Left renal cortex interstitium (tissue), 4 donors: ENCODE results near the gene SLFN12L. TPM values are rescaled to one million over a fixed set of nuclear protein-coding genes. Genes with fewer than 3 reads are reported as not detected.
"Not testable (repeated sequence)": the region's sequence is repeated elsewhere in the genome, so short reads cannot be mapped to it uniquely, and the experiment has no call there.

ENCODE experiments used
- DNase-seq, 4 donors: peaks; one replicate each; pipeline ENCODE4 v3.0.0-alpha.2; 2013; ENCODE audit warnings: low read depth in 4 of 4, low spot score in 2 of 4, missing footprints in 1 of 4
- polyA plus RNA-seq, 4 donors: library from polyadenylated mRNA; unstranded; fragments of 120-200 nt; gene quantifications; one replicate each; pipeline ENCODE4 v1.2.1, GENCODE V29; 2013; ENCODE audit not compliant: insufficient read length in 4 of 4

SLFN12L gene
- polyA plus RNA-seq: under 1 TPM in 3 of 4 donors, not detected in 1; 0.20 to 0.44 (median 0.26) TPM

DNA sequence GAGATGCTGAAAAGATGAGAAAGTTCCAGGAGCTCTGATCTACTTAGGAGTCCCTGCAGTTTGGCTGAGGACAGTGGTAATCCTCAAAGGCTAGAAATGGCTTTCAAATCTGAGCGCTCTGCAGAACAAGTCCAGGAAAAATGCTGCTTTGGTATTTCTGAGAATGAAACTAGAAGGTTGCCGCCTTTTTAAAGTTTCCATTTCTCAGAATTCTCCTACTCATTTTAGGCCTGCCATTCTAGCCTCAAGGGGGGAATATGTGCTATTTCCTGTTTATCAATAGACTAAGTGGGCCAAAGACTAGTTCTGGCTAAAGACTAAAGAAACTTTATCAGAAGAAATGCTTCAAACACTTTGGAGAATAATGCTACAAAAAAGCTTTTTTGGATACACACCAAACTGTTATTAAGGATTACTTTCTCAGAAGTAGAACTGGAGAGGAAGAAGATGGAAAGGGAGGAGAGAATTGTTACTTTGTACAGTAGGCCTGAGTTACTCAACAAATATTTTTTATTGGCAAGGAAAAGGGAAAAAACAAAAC, at the start of gene SLFN12L:
Gene SLFN12L, minus strand, starts transcription at position 78 of the 541 bp plus-strand sequence. CDS start 15,314 bp downstream, outside the sequence.
- DNase-seq: no peak

DNA sequence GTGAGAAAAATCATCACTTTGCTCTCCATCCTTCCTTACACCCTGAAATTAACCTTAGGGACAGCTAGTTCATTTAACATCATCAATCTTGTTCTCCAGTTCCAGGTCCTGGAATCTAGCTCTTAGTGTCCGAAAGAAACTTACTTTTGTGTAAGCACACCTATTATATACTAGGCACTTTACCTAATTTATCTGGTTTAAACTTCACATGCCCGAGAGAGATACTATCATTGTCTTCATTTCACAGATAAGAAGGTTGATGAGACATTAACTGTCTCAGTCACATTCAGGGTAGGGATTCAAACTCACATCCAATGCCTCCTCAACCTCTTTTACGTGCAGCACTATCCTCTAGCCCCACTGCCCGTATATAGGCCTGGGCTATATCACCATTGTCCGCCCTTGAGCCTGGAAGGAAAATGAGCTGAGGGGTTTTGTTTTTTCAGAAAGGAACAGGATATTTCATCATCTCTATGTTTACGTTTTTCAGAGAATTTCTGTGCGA, 49.1 kb upstream of the SLFN12L start:
- DNase-seq: no peak

DNA sequence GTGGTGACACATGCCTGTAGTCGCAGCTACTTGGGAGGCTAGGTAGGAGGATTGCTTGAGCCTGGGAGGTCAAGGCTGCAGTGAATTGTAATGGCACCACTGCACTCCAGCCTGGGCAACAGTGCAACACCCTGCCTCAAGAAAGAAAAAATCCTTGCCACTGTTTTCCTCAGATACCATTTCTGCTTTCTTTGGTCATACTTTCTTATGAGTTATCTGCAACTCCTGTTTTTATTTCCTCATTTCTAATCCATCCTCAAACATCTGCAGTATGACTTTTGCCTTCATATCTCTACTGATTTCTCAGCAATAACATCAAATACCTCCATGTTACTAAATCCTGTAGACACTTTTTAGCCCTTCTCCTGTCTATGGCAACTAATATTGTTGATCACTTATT, 46.6 kb upstream of the SLFN12L start:
- no peak for DNase-seq

DNA sequence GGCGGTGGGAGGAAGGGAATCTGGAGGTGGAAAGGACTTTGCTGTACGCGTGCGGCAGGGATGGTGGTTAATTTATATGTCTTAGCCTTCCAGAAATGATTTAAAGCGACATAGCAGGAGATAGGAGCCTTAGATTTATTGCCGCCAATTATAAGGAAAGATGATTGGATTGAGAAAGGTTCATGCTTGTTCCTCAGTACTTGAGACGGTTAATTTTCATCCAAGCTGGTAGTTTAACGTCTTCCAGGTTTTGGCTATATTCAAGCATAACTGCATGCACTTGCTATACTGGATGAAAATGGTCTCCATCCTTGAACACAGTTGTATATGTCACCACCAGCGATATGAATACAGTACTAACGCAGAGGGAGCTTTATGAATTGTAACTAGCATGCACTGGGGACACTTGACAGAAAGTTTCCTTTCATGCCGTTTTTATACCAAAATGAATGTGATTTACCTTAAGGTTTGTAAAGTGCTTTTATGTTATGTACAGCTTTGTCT, 41.5 kb upstream of the SLFN12L start:
- DNase-seq: no peak

DNA sequence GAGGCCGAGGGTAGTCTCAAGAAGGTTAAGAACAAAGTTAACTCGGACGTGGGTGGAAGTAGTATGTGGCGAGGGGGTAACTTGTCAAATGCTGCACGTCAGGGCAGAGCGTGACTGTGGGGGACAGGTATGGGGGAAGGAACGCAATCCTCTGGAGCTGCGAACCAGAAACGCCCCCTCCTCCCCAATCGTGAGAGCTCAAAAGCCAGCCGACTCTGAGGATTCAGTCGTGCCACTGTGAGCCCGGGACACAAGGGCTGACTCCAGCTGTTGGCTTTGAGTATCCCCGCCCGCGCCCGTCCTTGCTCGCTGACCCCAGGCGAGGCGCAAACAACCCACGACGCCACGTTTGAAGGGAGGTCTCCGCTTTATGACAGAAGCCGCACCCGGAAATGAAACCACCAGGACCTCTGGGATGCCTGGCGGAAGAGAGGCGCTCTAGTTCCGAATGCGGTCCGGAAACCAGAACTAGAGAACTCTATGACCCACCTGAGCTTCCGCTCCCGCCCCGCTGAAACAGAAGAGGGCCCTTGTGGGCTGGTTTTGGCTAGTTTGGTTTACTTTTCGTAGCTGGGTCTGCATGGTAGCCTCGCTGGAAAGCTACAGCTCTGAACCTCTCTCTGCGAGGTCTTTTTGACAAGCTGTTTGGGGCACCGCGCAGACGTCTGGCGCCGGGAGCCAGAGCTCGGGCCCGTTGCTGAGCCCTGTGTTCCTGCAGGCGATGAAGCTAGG, 40.9 kb upstream of the SLFN12L start, which contains the start of gene PEX12:
Gene PEX12, minus strand, starts transcription at position 375 of the 732 bp plus-strand sequence. CDS start 550 bp downstream, outside the sequence.
- peak in 3 of 4 donors; percentile 83 to 91 (median 90) for DNase-seq

DNA sequence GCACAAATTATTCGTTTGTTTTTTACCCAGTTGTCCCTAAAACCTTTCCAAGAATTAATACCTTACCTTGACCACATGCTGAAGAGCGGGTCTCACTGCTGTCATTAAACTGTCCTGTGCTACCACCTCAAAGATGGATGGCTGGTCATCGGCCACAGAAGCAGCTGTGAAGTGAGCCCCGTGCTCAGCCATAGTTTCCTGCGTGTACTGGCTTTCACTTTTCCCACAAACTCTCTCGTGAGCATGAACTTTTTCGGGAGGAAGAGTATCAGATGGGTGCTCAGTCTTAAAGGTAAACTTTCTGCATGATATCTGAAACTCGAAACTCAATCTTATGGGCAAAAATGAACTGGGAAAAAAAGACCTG, 40.3 kb upstream of the SLFN12L start:
- DNase-seq: no peak

DNA sequence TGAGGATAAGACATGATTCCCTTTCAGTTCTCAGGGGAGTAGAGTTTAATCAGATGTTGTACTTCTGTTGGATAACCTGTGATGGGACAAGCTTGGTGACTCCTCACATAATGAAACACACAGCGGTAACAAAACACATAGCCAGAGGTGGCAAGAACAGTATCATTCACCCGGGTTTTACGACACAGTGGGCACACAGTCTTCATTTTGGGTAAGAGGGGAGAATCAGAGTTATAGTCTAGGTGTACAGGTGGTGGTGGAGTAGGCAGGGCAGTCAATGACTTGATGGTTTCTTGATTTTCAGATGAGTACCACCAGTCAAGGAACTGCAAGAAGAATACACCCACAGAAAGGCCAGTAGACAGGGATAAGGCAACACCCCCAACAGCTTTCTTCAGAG, 38.3 kb upstream of the SLFN12L start:
- DNase-seq: no peak

DNA sequence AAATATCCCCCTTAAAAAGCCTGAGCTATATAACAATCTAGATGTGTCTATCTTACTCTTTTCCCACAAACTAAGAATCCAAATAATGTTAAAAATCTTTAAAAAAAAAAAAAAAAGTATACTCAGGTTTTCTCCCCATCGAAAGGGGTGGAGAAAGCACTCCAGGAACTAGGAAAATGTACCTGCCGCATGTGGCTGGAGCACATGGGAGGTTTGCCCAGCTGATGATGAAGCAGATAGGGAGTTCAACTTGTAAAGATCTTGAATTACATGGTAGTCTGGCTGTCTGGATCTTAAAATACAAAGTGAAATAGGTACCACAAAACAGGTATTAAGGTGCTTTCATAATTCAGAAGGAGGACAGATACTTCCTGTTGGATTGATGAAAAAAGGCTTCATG, 31.9 kb upstream of the SLFN12L start:
- DNase-seq: no peak

DNA sequence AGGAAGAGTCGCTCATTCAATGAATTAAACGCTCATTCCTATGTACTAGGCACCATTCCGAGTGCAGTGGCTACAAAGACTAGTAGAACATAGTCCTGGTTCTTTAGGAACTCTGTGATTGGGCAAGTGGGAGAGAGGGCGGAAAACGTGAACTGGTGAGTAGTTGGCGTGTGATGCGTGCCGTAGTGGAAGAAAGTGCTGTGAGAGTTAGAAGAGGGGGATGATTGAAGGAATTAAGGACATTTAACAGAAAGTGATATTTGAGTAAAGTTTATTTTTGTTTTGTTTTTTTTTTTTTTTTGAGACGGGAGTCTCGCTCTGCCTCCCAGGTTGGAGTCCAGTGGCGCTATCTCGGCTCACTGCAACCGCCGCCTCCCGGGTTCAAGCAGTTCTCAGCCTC, 31.1 kb upstream of the SLFN12L start:
- no peak for DNase-seq

DNA sequence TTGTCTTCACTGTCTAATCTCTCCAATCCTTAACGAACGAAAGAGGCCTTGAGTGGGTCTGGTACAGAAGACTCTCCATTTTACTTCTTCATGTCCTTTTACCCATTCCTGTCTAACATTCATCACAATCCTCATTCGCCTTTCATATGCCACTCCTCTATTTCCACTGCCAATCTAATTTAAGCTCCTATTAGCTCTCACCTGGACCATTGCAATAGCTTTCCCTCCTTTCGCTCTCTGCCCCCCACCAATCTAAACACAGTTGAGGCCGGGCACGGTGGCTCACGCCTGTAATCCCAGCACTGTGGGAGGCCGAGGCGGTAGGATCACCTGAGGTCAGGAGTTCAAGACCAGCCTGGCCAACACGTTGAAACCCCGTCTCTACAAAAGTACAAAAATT, 29.5 kb upstream of the SLFN12L start:
- DNase-seq: no peak

DNA sequence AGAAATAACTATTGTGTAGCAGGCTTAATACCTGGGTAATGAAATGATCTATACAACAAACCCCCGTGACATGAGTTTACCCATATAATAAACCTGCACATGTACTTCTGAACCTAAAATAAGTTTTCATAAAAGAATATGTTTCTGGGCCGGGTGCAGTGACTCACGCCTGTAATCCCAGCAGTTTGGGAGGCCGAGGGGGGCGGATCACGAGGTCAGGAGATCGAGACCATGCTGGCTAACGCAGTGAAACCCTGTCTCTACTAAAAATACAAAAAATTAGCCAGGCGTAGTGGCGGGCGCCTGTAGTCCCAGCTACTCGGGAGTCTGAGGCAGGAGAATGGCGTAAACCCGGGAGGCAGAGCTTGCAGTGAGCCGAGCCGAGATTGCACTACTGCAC, 25.7 kb upstream of the SLFN12L start:
- not testable (repeated sequence) for DNase-seq

DNA sequence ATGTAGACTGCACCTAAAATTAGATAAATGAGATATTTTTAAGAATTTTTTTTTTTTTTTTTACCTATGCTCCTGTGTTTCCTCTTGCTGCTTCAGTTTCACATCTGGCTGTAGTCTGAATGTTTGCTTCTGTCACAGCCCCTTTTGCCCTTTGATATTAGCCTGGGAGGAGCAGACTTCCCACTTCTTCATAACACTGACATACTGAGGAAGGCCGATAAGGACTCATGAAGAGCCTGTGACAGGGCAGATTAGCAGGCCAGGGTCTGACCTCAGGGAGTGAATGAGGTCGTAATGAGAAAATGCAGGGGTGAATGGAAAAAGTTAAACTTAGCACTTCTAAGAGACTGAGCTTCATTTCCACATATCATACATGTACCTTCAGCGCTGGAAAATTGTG, 23.2 kb upstream of the SLFN12L start, which contains the start of gene SLFN14:
Gene SLFN14, minus strand, starts transcription at position 117 of the 400 bp plus-strand sequence. CDS start 2,757 bp downstream, outside the sequence.
- no peak for DNase-seq

DNA sequence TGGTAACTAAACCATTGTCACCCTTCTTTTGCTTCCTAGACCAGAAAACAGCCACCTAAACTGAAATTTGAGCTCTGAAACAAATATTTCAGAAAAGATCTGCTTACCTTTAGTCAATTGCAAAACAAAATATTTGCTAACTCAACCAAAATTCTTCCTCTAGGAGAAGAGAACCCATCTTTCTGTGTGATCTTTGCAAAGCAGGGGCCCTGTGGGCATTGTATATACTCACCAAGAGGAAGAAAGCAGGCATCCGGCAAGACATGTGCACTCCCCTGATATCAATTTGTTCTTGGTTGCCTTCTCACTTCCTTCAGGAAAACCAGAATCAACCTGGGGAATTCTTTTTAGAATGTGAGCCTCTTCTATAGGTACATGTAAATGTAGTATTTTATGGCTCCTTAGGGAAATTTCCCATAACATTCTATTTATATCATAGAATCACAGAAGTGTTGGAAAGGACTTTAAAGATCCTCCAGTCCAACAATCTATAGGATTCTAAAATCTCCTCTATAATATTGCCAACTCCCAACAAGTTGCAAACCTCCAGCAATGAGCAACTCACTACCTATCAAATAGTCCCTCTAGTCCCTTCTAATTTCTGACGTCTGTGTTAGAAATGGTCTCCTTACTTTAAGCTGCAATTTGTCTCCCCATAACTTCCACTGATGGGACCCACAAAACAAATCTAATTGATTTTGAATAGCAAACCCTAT, 22.2 kb upstream of the SLFN12L start:
- no peak for DNase-seq

DNA sequence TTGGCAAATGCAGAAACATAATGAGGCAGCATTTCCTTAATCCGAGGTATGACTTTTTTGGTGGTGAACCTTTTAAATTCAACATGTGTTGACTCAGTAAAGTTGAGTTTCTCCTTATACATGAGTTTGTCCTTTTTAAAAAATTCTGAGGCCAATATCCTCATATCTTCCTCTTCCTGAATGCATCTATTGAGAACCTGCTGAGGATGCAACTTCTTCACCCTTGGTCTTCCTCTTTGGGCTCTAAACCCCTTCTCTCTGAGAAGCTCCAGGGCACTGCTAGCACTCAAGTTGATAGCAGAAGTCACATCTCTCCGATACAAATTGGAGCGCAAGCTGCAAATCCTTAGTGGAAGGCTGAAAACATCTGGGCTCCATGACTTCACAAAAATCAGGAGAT, 19.9 kb upstream of the SLFN12L start:
- no peak for DNase-seq

DNA sequence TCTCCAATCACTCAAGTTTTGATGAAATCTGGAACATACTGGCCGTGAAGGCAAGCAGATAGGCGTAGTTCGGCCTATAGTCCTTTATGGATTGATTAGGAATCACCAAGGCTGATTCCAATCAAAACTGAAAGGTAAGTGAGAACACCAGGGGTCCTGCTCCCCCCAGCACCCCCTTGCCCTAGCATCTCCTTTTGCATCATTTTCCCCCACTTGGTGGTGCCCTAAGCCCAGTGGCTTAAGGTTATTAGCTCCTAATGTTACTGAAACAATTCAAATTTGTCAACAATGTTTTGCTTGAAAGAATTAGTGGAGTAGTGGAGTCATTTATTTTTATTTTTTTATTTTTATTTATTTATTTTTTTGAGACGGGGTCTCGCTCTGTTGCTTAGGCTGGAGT, 18.2 kb upstream of the SLFN12L start:
- no peak for DNase-seq

DNA sequence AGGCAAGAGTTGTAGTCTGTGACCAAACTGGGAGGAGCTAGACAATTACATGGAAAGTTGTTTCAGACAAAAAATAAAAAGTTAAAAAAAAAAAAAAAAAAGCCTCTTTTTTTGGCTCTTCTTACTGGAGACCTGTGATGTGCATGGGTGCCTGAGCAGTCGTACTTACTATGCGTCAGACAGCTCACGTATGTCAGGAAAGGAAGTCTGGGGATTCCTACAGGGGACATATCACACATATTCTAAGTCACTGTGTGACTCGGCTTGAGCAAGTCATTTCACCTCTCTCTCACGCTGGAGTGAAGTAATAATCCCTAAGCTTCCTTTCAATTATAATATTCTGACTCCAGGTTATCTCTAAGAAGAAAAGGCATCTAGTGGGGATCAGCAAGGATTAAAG, 17.2 kb upstream of the SLFN12L start:
- no peak for DNase-seq

DNA sequence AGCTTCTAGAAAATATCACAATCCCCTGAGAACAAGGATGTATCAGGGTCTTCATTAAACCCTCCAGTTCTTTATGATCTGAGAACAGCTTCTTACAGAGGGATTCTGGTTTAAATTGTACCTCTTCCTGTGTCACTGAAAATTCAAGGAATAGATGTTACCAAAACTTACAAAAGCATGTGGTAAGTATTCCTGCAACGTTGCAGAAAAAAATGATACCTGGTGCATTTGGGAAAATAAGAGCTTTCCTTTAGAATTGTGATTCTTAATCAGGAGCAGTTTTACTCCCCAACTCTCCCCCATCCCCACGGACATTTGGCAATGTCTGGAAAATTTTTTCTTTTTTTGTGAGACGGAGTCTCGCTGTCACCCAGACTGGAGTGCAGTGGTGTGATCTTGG, 15.8 kb upstream of the SLFN12L start:
- no peak for DNase-seq

DNA sequence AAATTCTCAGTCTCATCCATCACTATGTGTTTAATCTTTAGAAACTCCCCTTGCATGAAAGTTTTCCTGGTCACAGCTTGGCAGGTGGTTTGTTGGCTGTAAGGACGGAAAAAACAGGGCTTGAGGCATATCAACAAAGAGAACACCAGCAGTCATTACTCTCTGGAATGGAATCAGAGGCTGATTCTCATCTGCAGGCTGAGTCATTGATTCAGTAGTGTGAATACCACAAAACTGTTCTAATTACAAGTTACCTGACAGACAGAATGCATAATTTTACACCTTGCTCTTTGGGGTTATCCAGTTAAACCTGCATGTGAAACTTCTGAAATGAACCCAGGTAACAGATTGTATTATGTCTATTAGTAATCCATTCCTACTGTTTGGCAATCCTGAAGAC, 11.5 kb upstream of the SLFN12L start:
- no peak for DNase-seq

DNA sequence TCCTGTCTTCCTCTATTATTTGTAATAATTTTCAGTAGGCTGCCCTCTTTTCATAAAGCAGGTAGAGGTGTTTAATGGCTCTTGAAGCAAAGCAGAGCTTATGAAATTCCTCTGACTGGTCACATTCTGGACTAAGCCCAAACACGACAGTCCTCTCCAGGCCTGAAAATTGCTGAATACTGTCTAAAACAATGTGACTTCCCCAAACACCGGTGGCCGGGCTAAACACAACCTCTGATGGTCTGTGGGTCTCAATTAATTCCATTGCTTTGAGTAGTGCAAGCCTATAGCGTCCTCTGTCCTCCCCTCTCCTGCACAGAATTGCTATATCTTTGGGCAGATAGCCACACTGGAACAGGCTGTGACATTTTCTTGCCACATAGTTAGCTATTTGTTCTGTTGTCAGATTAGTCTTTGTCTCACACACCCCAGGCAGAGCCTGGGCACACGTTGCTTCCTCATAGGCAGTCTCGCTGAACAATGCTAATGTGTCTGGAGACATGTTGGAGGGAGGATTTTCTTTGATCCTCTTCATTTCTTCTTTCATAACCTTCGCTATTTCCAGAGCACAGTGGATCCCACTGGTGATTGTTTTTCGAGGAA, 10.8 kb upstream of the SLFN12L start:
- no peak for DNase-seq

DNA sequence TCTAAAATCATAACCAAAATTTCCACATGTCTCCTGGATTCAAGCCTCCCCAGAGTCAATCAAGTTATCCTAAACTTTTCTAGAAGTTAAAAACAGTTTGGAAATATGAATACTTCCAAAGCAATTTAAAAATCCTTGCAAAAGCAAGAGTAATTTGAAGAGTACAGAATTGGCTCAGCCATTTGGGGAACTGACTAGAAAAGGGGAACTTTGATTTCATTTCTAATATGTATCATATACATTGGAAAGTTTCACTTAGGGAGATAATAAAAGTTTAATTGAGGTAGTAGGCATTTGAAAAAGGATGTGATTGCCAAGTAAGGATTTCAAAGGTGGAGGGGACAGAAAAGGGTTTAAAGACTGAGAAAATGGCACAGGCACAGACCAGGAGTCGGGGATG, 9.0 kb upstream of the SLFN12L start:
- no peak for DNase-seq

DNA sequence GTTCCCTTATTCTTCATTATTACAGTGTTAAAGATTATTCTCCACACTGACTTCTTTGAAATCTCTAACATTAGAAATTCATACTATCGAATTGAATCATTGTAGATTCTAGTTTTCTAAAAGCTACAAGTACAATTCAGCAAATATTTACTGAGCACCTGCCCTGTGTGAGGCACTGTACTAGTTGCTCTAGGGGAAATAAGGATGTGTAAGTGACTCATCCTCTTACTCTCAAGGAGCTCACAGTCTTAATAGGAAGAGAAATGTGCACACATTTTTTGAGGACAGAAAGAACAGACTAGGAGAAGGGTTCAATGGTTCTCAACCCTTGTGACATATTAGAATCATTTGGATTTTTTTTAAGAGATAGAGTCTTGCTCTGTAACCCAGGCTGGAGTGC, 7.7 kb upstream of the SLFN12L start:
- DNase-seq: no peak
